H7 (cell line): ENCODE data around the gene DGLUCY. TPM values are rescaled to one million over a fixed set of nuclear protein-coding genes. Genes with fewer than 3 reads are reported as not detected.
"Not testable (repeated sequence)": the region's sequence is repeated elsewhere in the genome, so short reads cannot be mapped to it uniquely, and the experiment has no call there.

ENCODE experiments used
- DNase-seq: peaks from one replicate; pipeline ENCODE4 v3.0.0; 2012
- H3K27me3 ChIP-seq: 2 replicates; pipeline ENCODE4 v1.6.0; 2011; ENCODE audit warnings: mild to moderate bottlenecking, low read length; ENCODE audit not compliant: control insufficient read depth, insufficient read depth
- H3K36me3 ChIP-seq: replicated peaks from 2 replicates; pipeline ENCODE4 v1.5.1; 2011; ENCODE audit warnings: low read length; ENCODE audit not compliant: control insufficient read depth, insufficient read depth
- H3K4me3 ChIP-seq: 2 replicates; pipeline ENCODE4 v1.5.1; 2011; ENCODE audit warnings: low read depth, mild to moderate bottlenecking, control low read depth, low read length, moderate library complexity; ENCODE audit not compliant: insufficient read depth
- total RNA-seq: library from RNA; depleted of rRNA; stranded (reverse); fragments of >200 nt; shearing (Covaris generic); gene quantifications from 2 replicates; pipeline ENCODE4 v1.2.3, GENCODE V29; 2014

The DGLUCY gene
- total RNA-seq, 1 experiment from 2014 or later, result 20.3 TPM

GRCh38 chr14:91092073-91092472 lies 21.8 kb upstream of the DGLUCY start:
- H3K36me3 ChIP-seq, result no peaks in the 10 kb centered on the region
- H3K27me3 ChIP-seq, result no peaks in the 10 kb centered on the region
- no peak overlapping the region for H3K4me3 ChIP-seq
- no peak for DNase-seq

DNA sequence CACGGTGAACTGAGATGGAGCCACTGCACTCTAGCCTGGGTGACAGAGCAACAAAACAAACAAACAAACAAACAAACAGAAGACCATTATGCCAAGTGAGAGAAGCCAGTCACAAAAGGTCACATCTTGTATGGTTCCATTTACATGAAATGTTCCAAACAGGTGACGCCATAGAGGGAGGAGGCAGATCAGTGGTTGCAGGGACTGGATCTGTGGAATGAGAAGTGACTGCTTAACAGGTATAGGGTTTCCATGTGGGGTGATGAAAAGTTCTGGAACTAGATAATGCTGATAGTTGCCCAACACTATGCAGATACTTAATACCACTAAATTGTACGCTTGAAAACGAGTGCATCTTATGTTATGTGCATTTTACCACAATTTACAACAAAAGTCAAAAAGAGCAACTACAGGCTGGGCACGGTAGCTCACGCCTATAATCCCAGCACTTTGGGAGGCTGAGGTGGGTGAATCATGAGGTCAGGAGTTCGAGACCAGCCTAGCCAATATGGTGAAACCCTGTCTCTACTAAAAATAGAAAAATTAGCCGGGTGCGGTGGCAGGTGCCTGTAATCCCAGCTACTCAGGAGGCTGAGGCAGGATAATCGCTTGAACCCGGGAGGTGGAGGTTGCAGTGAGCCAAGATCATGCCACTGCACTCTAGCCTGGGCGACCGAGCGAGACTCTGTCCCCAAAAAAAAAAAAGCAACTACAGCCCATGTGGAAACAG lies 20.0 kb upstream of the DGLUCY start:
- not testable (repeated sequence) for DNase-seq, H3K27me3 ChIP-seq, H3K4me3 ChIP-seq, H3K36me3 ChIP-seq

GRCh38 chr14:91094772-91095171 lies 19.1 kb upstream of the DGLUCY start:
- Histone ChIP-seq H3K36me3 (no peaks in the 10 kb centered on the region), H3K4me3 (no peak overlapping the region), H3K27me3 (no peaks in the 10 kb centered on the region)
- DNase-seq, result no peak

DNA sequence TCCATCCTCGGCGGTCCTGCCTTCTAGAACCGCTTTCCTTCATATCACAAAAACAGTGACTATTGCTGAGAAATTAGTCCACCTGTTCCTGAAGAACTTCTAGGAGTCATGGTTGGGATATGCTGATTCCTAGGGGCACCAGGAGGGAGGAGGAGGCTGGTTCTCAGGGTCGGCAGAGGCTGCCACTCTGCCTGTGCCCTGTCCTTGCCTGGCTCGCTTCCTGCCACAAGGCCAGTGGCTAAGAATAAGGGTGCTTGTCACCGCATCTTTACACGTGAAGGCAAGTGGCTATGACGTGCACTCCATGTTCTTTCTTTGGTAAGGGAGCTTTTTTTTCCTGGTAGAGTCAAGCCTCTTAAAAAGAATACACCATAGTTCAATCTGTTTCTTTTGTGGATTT lies 18.7 kb upstream of the DGLUCY start:
- no peaks in the 10 kb centered on the region for H3K36me3 ChIP-seq
- H3K27me3 ChIP-seq, result no peaks in the 10 kb centered on the region
- no peak overlapping the region for H3K4me3 ChIP-seq
- DNase-seq, result no peak

DNA sequence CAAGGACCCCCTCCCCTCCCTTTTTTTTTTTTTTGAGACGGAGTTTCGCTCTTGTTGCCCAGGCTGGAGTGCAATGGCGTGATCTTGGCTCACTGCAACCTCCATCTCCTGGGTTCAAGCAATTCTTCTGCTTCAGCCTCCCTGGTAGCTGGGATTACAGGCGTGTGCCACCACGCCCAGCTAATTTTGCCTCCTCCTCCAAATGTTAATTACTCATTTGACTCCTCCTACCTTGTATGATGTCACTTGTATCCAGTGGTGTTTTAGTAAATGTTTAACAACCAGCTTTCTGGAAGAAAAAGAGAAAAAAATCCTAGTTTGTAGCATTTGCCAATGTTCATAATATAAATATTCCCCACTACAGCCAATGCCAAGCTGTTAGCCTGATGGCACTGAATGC lies 16.2 kb upstream of the DGLUCY start:
- DNase-seq, H3K4me3 ChIP-seq, H3K27me3 ChIP-seq, H3K36me3 ChIP-seq: not testable (repeated sequence)

DNA sequence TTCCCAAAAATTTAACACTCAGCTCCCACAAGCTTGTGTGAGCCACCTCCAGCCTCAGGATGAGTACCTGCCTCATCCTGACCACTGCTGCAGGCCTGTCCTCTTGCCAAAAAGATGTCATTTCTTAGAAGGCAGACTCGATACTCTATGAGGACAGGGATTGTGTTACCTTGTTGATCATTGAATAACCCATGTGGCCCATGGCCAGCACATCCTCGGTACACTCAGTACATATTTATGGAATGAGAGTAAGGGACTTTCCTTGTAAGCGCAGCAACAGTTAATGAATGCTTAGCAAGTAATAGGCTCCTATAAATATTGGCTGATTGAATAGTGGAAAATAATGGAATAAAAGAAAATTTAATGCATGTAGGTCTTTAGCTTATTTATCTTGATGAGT lies 15.3 kb upstream of the DGLUCY start:
- Histone ChIP-seq H3K27me3 (no peaks in the 10 kb centered on the region), H3K36me3 (no peaks in the 10 kb centered on the region), H3K4me3 (no peak overlapping the region)
- DNase-seq, result no peak

GRCh38 chr14:91100102-91100501 lies 13.8 kb upstream of the DGLUCY start:
- Histone ChIP-seq H3K36me3 (no peaks in the 10 kb centered on the region), H3K27me3 (no peaks in the 10 kb centered on the region), H3K4me3 (no peak overlapping the region)
- no peak for DNase-seq

- H3K27me3 ChIP-seq, result no peaks in the 10 kb centered on the region
- H3K4me3 ChIP-seq, result no peak overlapping the region
- no peaks in the 10 kb centered on the region for H3K36me3 ChIP-seq
- no peak for DNase-seq
These were observed 10.8 kb upstream of the DGLUCY start for GRCh38 chr14:91103116-91103515.

DNA sequence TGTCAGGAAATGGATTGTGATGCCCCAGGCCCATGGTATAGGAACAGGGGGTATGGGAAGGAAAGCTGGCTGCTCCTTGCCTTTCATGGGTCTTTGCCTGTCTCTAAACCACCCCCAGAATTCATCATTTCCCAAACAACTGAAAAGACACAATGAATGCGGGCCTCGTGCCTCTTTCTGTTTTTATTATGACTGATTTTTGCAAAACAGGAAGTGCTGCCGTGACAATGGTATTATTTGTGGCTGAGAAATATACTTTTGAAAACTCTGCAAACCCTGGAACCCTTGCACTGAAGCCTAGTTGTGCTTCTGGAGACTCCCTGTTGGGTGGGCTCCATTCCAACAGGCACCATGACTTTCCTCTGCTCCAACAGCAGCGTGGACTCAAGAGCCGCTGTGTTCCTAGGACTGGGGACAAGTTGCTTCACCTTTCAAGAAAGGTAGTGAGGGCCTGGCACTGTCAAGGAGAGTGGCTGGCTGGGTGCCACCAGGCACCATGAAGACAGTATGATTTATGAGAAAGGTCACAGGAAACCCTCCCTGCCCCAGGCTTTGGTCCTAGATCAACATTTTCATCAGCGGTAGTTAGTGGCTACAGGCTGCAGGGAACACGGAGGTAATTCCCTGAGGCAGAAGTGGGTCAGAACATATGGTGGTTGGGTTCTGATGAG lies 4.8 kb upstream of the DGLUCY start:
- DNase-seq, result no peak
- no peak overlapping the region for H3K4me3 ChIP-seq
- no peaks in the 10 kb centered on the region for H3K27me3 ChIP-seq
- no peaks in the 10 kb centered on the region for H3K36me3 ChIP-seq

GRCh38 chr14:91111443-91111842 lies 2.4 kb upstream of the DGLUCY start:
- no peak for DNase-seq
- no peaks in the 10 kb centered on the region for H3K27me3 ChIP-seq
- H3K4me3 ChIP-seq, result no peak overlapping the region
- H3K36me3 ChIP-seq, result no peaks in the 10 kb centered on the region

- no peaks in the 10 kb centered on the region for H3K36me3 ChIP-seq
- no peaks in the 10 kb centered on the region for H3K27me3 ChIP-seq
- H3K4me3 ChIP-seq, result no peak overlapping the region
- DNase-seq, result no peak
These were observed 1.7 kb upstream of the DGLUCY start for GRCh38 chr14:91112194-91112593.

- Histone ChIP-seq H3K36me3 (no peaks in the 10 kb centered on the region), H3K27me3 (no peaks in the 10 kb centered on the region), H3K4me3 (peak overlapping the region; percentile 25)
- peak; percentile 84 for DNase-seq
These were observed 499 bp downstream of the DGLUCY start for GRCh38 chr14:91114079-91115065.

GRCh38 chr14:91115986-91116770 lies 2.3 kb downstream of the DGLUCY start:
- no peak for DNase-seq
- H3K4me3 ChIP-seq, result no peak overlapping the region
- H3K27me3 ChIP-seq, result no peaks in the 10 kb centered on the region
- no peaks in the 10 kb centered on the region for H3K36me3 ChIP-seq
